ENCODE results near the gene ADAMTS19. TPM values are rescaled to one million over a fixed set of nuclear protein-coding genes. Genes with fewer than 3 reads are reported as not detected.

The ADAMTS19 gene
- total and polyA plus RNA-seq, 2 of the 8 experiments (the other 6 are each of a cell fraction or from before 2014, with no cell fraction given): 17.3 to 28.8 TPM

GRCh38 chr5:129652349-129653056, 192.4 kb downstream of the ADAMTS19 start (continued):
- TF ChIP-seq CTCF (IDR thresholded peaks at IDR 0.05; ENCODE audit: control extremely low read depth in 1 of 3, insufficient read depth in 1 of 3, low read depth in 1 of 3, low read length in 3 of 3) (no peak), CBX5 (IDR thresholded peaks at IDR 0.05; ENCODE audit: low read depth, low read length) (no peak), MAX (IDR thresholded peaks at IDR 0.05) (no peak), ZNF274 (IDR thresholded peaks at IDR 0.05; ENCODE audit: borderline replicate concordance, extremely low read depth, low read length) (no peak), HDAC6 (IDR thresholded peaks at IDR 0.05; ENCODE audit: low read depth, low read length) (no peak), EZH2 (IDR thresholded peaks at IDR 0.05; ENCODE audit: low read depth, low read length, severe bottlenecking) (no peak), CHD7 (IDR thresholded peaks at IDR 0.05; ENCODE audit: insufficient replicate concordance, low read length) (no peak)
